ENCODE data around the gene TBC1D2.
A peak's percentile ranks its signal among the peaks of the same experiment; 100 is the strongest.

The TBC1D2 gene

GRCh38 chr9:98264516-98264915 is 9.1 kb upstream of the TBC1D2 start:
- no peak for TF ChIP-seq CTCF (IDR thresholded peaks at IDR 0.05; ENCODE audit: low read depth, low read length)
- no peak overlapping the region for H3K4me3 ChIP-seq (ENCODE audit: low read depth, low read length)
- DNase-seq (ENCODE audit: low read depth, low spot score), result no peak
- in situ Hi-C loops (cut with HindIII; ENCODE audit: low sequenced_read_pairs), result no loop called here

GRCh38 chr9:98263482-98264357 is 8.3 kb upstream of the TBC1D2 start:
- H3K4me3 ChIP-seq (ENCODE audit: low read depth, low read length), result no peak overlapping the region
- peak; percentile 81 for DNase-seq (ENCODE audit: low read depth, low spot score)
- TF ChIP-seq CTCF (IDR thresholded peaks at IDR 0.05; ENCODE audit: low read depth, low read length), result peak; percentile 98
- in situ Hi-C loops (cut with HindIII; ENCODE audit: low sequenced_read_pairs), result no loop called here

DNA sequence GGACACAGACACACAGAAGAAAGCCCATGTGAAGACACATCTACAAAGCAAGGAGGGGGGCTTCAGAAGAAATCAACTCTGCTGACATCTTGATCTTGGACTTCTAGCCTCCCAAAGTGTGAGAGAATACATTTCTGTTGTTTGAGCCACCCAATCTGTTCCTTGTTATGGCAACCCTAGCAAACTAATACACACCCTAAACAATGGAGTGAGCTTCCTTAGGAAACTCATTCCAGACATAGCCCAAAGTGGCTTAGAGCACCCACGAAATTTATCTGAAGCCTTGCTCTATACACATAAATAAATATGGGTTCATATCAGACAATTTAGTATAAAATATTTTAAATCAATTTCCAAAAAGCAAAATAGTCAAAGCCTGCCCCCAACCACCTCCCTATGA is 7.6 kb upstream of the TBC1D2 start:
- no peak for TF ChIP-seq CTCF (IDR thresholded peaks at IDR 0.05; ENCODE audit: low read depth, low read length)
- in situ Hi-C loops (cut with HindIII; ENCODE audit: low sequenced_read_pairs), result no loop called here

GRCh38 chr9:98262056-98262455 is 6.6 kb upstream of the TBC1D2 start:
- H3K4me3 ChIP-seq (ENCODE audit: low read depth, low read length), result no peak overlapping the region
- no peak for DNase-seq (ENCODE audit: low read depth, low spot score)
- in situ Hi-C loops (cut with HindIII; ENCODE audit: low sequenced_read_pairs), result no loop called here
- no peak for TF ChIP-seq CTCF (IDR thresholded peaks at IDR 0.05; ENCODE audit: low read depth, low read length)

More for the DNA sequence above, 7.6 kb upstream of the TBC1D2 start:
- no peak overlapping the region for H3K4me3 ChIP-seq (ENCODE audit: low read depth, low read length)
- no peak for DNase-seq (ENCODE audit: low read depth, low spot score)

DNA sequence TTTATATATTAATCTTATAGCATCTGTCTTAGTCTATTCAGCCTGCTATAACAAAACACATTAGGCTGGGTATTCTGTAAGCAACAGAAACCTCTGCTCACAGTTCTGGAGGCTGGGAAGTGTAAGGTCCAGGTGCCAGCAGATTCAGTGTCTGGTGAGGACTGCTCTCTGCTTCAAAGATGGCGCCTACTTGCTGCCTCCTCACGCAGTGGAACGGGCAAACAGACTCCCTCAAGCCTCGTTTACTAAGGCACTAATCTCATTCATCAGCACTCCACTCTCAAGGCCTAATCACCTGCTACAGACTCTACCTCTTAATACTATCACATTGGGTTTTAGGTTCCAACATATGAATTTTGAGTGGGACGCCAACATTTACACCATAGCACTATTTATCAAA is 5.2 kb upstream of the TBC1D2 start:
- in situ Hi-C loops (cut with HindIII; ENCODE audit: low sequenced_read_pairs), result no loop called here
- DNase-seq (ENCODE audit: low read depth, low spot score), result no peak
- no peak overlapping the region for H3K4me3 ChIP-seq (ENCODE audit: low read depth, low read length)
- no peak for TF ChIP-seq CTCF (IDR thresholded peaks at IDR 0.05; ENCODE audit: low read depth, low read length)

DNA sequence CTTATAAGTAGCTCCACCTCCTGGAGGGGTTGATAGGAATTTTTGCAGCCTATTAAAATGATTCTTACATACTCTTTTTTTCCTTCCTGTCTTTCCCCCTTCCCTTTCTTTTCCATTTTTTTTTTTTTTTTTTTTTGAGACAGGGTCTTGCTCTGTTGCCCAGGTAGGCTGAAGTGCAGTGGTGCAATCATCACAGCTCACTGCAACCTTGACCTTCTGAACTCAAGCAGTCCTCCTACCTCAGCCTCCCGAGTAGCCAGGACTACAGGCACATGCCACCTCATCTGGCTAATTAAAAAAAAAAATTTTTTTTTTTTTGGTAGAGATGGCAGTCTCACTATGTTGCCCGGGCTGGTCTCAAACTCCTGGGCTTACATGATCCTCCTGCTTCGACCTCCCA is 4.3 kb upstream of the TBC1D2 start:
- in situ Hi-C loops (cut with HindIII; ENCODE audit: low sequenced_read_pairs), result no loop called here
- TF ChIP-seq CTCF (IDR thresholded peaks at IDR 0.05; ENCODE audit: low read depth, low read length), result no peak
- no peak for DNase-seq (ENCODE audit: low read depth, low spot score)
- H3K4me3 ChIP-seq (ENCODE audit: low read depth, low read length), result no peak overlapping the region
